Stimulated activated CD8-positive, alpha-beta memory T cell treated with anti-CD3 and anti-CD28 coated beads, Interleukin-7, amount 100 ng/mL, for 24 hours (primary cell): ENCODE measurements around the gene VGLL3.
"Not testable (repeated sequence)": the region's sequence is repeated elsewhere in the genome, so short reads cannot be mapped to it uniquely, and the experiment has no call there.

ENCODE experiments used
- DNase-seq: peaks from one replicate; pipeline ENCODE4 v3.0.0-alpha.2; 2020; ENCODE audit warnings: low read depth

Gene VGLL3

DNA sequence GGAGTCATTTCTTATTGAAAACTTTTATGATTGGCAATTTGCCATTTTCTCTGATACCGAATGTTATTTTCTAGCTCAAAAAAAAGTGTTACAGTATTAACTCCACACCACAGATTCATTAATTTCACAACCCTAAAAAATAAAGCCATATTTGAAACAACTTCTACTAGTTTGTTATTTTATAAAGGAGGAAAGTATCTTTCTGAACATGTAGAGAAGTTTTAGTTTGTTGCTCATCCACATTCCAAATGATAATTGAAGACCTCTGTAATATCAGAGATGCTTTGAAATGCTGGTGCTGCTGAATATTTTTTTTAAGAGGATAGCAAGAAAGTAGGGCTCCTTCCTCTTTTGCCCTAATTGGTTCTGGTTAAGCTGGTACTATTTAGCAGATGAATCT is 1.9 kb downstream of the VGLL3 start:
- no peak for DNase-seq

DNA sequence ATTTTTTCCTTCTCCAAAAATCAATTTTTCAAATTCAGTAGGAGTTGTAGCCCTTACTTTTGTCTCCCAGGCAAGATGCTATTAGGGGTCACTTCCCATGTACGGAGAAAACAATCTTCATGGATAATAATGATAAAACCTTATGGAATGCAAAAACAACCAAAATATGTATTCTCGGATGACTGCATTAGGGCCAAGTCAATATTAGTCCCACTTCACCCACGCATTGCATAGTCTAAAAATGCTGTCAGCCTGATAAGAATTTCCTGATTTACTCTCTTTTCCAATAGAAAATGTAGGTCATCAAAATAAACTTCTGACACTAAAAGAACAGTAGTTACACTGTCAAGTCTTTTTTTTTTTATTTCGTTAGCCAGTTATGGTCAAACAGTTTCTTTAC is 2.7 kb downstream of the VGLL3 start:
- DNase-seq = no peak

DNA sequence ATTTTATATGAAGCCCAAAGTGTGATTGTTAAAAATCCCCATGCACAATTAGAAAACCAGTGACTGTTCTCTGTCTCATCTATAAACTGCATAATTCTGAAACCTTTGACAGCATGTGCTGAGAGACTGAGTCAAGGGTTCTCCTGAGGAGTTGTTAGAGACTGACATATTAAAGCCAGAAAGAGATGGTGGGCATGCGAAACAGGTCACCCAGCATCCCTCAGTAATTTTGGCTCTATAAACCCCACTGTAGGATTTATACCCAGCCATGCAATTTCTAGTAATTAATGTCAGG is 3.6 kb downstream of the VGLL3 start:
- no peak for DNase-seq

DNA sequence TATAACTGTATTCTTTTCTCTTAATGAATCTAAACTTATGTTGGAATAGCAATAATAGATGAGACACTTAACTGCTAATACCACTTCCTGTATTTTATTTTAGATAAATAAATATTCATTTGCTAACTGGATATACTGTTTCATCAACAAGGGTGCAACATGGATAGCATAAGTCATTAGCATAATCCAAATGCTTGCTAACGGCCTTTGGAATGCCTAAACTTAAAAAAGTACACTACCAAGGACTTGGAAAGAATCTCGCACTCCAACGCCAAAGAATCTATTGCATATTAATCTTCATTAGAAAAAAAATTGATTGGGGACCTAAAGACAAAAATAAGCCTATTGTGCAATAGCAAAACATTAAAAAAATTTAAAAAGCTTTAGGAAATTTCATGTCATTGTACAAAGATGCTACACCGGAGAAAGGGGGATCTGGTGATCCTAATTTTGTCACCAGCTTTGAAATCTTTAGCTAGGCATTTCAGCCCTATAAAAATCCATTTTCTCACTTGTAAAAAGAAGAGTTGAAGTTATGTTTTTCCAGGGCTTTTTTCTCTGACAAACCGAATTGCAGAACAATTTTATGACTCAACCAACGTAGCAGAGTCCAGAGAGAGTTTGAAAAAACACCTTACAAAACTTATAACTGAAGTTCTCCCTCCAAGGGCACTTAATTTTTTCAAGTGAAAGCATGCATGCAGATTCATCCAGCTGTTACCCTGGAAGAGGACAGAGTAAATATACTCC is 4.1 kb downstream of the VGLL3 start:
- no peak for DNase-seq

DNA sequence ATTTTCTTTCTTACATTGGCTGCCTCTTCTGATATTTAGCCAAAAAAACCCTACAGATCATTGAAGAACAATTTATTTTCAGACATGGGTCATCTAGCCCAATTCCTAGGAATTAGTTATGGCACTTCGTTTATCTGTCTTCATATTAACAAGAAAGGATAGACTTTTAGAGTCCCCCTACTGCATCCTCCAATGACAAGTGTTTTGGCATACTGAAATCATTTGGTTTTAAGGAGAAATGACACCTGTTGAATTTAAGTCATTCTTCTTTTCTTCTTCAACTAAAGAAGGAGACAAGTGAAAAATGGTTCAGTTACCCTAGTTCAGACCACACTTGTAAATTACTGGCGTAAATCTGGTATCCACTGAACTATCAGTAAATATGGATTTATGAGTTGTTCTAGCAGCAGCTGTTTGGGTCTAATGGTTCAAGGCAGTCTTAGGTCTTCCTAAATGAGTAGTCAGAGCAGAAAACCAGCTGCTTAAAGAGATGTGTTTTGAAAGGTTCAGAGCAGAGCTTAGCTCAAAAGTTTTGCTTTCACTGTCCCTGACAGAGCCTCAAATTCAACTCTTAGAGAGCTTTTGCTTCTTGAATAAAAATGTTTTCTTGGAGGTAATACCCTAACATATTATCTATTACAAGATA is 5.6 kb downstream of the VGLL3 start:
- no peak for DNase-seq

DNA sequence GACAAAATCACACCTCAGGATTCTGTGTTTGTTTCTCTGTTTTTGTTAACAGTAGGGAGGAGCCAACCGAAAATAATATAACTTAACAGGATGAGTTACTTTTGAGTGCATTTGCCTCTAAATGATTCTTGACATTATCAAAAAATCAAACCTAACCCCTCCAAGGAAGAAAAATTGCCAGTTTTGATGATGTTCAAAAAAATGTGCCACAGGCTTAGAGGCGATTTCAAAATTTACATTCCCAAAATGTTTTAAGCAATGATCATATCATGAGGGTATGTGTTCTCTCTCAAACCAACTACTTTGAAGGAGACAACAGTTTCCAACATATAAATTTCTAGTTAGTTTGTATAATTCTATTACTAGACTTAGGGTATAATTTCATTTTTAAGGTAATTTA is 6.7 kb downstream of the VGLL3 start:
- no peak for DNase-seq

DNA sequence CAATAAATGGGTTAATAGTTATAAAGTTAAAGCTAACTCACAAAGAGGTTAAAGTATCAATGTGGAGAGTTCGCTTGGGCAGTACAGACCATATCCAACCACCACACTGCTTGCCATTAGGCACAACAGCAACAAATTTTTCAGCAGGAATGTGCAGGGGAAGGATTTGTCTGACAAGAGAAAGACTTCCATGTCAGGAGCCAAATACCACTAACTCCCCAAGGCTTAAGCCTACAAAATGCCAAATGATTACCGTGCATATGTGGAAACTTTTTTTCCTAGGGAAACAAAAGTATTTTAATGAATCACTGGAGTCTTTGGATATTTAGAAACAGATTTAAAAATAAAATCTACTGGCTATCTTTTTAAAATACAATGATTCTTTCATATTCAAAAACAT is 8.1 kb downstream of the VGLL3 start:
- DNase-seq = no peak

DNA sequence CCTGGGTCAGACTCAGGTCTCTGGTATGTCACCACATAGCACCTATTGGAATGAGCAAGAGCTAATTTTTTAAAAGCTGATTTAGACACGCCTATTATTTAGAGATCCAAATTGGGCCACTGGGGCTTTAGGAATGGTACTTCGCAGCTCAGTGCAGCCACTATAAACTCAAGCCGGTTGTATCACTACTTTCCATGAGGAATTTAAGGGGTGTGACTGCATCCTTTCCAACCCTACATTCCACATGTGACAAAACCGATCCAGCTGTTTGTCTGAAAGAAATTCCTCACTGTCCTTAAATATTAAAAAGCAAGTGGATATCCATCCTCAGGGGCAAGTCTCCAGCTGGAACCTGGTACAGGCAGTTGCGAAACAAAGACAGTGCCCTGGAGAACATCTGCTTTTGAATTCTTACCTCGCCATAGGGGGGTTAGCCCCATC is 12.8 kb downstream of the VGLL3 start:
- DNase-seq = no peak

DNA sequence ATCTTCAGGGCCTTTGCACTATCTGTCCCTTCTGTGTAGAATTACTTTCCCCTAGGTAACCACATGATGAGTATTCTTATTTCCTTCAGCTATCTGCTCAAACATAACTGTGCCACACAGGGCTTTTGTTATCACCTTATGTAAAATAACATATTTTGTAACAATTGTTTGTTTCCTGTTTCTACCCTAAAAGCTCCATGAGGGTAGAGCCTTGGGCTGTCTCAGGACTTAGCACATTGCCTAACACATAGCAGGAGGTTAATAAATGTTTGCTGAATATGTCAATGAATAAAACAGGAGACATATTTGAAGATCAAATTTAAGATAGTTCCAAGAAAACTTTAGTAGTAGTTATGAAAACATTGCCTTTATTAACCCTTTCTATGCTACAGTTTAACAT is 14.7 kb downstream of the VGLL3 start:
- no peak for DNase-seq

DNA sequence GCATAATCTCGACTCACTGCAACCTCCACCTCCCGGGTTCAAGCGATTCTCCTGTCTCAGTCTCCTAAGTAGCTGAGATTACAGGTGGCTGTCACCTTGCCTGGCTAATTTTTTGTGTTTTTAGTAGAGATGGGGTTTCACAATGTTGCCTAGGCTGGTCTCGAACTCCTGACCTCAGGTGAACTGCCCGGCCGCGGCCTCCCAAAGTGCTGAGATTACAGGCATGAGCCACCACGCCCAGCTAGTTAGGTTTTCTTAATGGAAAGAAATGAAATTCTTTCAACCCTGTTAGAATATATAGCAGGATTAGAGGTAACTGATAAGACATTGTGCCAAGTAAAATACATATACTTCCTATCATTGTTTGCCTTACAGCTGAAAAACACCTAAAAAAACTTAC is 16.8 kb downstream of the VGLL3 start:
- not testable (repeated sequence) for DNase-seq

DNA sequence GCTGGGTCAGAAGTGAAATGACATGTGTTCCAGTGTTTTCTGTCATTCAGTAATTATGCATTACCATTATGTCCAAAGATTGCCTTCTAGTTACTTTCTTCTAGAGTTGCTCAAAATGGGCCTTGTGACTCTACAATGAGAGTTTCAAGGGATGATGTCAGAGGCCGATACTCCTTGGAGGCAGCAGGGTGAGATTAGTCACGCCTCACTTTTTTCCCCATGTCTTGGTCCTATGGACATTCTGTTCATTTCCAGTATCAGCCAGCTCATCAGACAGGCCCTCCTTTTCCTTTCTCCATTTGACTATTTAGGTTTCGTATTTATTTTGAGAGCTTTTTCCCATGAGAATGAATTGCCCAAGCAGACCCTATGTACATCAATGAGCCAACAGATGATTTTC is 17.5 kb downstream of the VGLL3 start:
- no peak for DNase-seq

DNA sequence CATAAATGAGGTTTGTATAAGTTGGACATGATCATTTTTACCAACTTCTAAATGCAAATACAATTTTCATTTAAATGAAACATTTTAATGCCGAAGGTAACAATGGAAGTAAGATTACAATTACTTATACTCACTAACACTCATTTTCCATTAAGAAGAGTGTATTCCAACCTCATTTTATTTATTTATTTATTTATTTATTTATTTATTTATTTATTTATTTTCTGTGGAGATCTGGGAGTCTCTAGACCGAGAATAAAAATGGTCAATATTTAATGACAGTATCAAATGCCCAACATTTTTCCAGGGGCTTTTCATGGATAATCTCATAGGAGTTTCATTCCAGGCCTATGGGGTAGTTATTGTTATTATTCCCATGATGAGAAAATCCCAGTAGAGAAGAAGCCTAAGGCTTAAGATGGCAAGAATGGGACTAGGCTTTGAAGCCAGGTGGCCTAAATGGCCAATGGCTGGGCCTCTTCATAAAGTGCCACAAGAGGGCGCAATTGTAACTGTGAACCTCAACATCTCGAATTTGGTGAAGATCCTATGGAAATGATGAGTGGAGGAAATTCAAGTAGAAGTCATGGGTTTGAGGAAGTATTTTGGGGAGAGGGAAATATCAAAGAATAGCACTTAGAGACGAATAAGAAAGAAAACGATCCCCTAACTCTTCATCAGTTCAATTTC is 21.3 kb downstream of the VGLL3 start:
- no peak for DNase-seq

DNA sequence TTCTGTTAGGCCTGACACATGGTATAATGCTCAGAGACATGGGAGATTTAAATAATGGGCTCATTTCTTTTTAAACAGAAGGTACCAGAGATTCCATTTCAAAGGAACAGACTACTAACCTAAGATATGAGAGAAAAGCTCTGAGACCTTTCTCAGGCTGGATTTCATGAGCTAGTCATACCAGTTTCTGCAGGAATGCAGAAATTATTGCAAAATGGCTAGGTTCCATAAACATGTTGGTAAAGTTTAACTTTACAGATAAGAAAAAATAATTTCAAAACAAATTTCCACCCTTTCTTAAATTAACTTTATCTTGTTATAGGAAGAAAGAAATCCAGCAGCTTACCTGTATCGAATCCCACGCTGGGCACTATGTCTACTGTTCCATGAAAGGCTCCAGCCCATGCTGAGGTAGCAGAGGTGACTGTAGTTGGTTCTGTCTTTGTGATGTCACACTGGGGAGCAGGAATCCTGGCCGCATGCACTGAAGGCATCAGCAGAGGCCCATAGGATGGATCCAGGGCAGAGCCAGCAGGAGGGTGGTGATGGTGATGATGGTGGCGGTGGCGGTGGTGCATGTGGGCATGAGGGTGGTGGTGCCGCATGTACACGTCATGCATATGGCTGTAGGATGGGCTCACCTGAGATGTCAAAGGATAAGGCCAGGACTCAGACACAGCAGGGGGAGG is 22.6 kb downstream of the VGLL3 start:
- no peak for DNase-seq

DNA sequence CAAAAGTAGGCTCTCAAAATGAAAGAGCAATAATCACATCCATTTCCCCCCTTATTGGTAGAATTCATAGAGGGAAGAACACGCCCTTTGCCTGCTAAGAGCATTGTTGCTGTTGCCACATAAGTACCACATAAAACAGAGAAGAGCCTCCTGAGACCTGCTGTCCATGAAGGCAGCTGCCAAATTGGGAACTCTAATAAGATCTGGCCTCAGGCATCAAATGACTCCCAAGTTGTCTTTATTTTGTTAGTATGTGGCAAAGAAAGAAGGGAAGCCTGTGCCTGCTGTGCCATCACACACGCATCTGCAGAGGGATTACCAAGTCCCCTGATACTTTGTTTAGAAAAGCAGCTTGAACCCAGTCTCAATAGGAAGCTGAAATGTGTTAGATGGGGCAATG is 23.9 kb downstream of the VGLL3 start:
- no peak for DNase-seq

DNA sequence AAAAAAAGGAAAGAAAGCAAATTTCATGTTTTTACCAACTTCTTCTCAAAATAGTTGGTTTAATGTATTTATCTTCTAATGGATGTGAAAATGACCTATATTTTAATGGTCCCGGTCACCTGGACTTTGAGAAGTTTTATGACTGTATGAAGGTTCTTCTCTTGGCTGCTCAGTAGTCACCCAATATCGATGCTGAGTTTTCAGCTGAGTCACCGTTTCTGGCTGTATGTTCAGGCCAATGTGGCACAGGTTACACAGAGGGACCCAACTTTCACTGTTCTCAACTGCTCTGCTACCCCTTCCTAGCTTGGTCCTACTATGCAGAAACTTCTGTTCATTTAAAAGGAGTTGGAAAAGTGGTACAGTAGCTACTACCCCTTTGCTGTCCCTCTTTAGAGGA is 25.8 kb downstream of the VGLL3 start:
- no peak for DNase-seq

DNA sequence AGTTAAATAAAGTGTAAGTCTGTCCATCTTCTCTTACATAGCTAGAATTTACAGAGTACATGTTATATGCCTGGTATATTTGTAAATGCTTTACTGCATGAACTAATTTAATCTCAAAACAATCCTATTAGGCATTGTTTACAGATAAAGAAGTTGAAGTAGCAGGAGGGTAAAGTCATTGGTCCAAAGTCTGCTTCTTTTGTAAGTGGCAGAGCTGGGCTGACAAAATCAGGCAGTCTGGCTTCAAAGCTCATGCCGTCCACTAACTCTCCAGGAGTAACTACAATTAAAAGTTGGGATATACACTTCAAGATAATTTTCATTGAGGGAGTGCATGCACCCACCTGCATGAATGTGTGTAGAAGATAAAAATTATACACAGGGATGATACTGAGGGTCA is 27.3 kb downstream of the VGLL3 start:
- DNase-seq = no peak

DNA sequence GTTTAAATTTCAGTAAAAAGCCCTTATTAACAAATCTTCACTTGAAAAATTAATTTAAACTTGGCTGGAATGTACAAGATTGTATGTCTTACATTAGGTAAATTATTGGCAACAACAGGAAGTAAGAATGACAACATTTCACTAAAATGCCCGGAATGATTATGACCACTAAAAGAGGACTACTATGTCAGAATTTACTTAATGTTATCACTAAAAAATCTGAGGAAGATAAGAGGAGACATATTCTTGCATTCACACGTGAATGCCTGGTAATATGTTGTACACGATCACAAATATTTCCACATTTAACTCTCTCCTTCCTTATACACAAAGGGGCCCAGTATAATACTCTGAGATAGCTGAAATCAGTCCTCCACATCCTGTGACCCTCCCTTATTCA is 29.7 kb downstream of the VGLL3 start:
- DNase-seq = no peak

DNA sequence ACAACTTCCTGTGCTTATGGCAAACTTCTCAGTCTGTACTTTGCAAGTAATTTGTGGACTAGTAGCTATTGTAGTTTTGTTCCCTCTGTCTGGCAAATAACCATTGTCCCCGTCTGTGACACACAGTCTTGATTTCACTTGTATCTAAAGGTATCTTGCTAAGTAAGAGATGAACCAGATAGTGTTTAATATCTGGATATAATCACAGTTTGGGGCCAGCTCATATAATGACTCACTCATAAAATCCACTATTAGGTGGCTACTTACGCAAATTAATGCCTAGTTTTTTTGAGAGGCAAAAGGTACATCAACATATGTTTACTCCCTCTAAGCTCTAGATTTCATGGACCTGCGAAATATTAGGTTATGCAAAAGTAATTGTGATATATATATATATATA is 30.4 kb downstream of the VGLL3 start:
- no peak for DNase-seq

DNA sequence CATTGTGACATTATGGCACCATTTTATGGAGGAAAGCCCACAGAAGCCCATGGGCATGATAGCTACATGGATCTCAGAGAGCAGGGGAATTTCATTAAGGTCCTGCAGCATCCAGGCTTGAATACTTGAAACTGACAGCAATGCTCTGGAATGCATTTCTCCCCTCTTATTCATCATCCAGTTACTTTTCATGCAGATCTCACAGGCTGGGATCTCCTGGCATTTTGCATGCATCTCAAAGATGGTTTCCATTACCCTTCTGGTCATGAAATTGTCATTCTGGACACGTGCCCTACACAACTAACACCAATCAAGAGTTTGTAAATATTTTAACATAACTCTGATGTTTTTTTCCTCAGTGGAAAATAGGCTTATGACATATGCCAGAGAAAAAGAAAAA is 32.4 kb downstream of the VGLL3 start:
- DNase-seq = no peak

DNA sequence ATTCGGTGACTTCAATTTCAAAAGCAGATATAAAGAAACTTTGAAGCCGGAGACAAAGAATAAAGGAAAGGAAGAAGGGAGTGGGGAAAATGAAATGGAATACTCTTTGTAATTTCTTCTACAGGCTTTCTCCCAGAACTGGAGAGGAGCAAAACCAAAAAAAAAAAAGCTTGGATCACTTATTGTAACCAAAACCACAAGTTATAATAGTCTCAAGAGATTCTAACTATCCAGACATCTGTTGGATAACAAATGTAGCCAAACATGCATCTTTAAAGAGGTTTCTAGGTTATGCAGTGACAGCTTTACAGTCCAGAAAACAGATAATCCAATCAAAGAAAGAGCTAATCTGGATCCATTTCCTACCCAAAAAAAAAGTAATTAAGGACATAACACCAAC is 36.2 kb downstream of the VGLL3 start:
- DNase-seq = no peak

DNA sequence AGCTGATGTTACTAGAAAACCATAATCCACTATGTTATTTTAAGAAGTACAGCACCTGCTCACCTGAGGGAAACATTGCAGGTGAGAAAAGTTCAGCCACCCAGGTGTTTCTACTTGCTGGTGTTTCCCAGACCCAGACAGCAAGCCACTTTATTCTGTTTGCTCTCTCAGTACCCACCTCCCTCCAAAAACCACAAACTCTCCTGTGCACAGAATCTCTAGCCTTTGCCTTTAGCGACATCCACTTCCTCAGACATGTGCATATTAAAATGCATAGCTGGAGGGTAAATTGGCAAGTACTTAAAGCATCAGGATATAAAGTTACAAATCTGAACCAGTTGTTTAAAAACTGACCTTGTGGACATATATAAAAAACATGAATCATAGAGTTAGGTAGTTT is 36.7 kb downstream of the VGLL3 start:
- DNase-seq = no peak

DNA sequence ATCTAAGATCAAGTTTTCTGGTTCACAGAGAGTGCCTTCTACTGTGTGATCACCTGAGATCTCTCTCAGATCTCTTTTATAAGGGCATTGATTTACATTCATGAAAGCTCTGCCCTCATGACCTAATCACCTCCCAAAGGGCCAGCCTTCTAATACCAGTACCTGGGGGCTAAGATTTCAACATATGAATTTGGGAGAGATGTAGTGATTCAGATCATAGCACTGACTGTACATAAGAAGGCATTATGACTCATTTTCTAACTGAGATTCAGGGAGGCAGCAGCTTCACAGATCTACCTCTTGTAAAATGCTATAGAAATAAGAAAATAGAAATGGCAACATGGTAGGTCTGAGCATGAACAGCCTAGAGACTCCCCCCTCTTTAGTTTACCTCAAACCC is 39.6 kb downstream of the VGLL3 start:
- DNase-seq = no peak

DNA sequence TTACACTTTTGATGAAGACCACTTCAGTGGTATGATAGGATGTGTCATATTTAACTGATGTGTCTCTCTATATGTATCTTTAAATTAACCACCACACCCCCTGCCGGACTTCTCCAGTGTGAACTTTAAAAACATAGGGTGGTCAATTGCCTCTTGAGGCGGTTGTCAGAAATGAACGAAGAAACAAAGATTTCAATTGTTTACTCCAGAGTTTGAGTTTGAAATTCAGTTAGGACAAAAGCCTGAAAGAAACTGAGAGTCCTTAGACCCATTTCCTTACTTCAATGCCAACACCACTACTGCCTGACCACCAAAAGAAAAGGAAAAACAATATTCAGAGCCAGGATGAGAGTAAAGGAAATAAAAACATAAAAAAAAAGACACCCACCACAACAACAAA is 40.2 kb downstream of the VGLL3 start:
- DNase-seq = no peak
